ENCODE results near the gene BTF3. TPM values are rescaled to one million over a fixed set of nuclear protein-coding genes. Genes with fewer than 3 reads are reported as not detected.

The BTF3 gene
- total and polyA plus RNA-seq, 2 donors (not counting 3 experiments of a cell fraction or from before 2014, with no cell fraction given) = 325 to 637 TPM

GRCh38 chr5:73452215-73452614, 46.0 kb upstream of the BTF3 start:
- no peak overlapping the region for H2AFZ ChIP-seq (ENCODE audit: low read depth, low read length)
- H3K36me3 ChIP-seq (ENCODE audit: control insufficient read depth in 2 of 2, extremely low read depth in 1 of 2, insufficient read depth in 2 of 2, low read length in 2 of 2) = no peaks in the 10 kb centered on the region
- H3K9me1 ChIP-seq (replicated peaks; ENCODE audit: control insufficient read depth, extremely low read depth, insufficient read depth, low read length) = no peaks in the 10 kb centered on the region
- CTCF ChIA-PET = no interaction called here
- BruUV-seq (replicated peaks) = no TSS peak
- intact Hi-C loops (cut with micrococcal nuclease) (loop anchor here (5.0 kb wide), 1 partner anchor 495 kb away; the partner anchor contains the start of gene FCHO2), dilution Hi-C loops (cut with MboI; ENCODE audit: extremely low pct_ligation_motif_present, low sequenced_read_pairs) (no loop called here)
- no peak overlapping the region for H3K27ac ChIP-seq (ENCODE audit: insufficient read depth, low read depth, low read length)
- H3K9me3 ChIP-seq (replicated peaks; ENCODE audit: control insufficient read depth, insufficient read depth, low read length) = no peaks in the 10 kb centered on the region
- H3K4me2 ChIP-seq (ENCODE audit: insufficient read depth, low read length) = no peak overlapping the region
- H3K79me2 ChIP-seq (ENCODE audit: control insufficient read depth, insufficient read depth, low read length) = no peaks in the 10 kb centered on the region
- H4K20me1 ChIP-seq (replicated peaks; ENCODE audit: control insufficient read depth, extremely low read depth, insufficient read depth, low read length) = no peaks in the 10 kb centered on the region
- H3K4me3 ChIP-seq (replicated peaks in 1 of 3; ENCODE audit: insufficient read depth in 1 of 3, low read depth in 1 of 3, low read length in 3 of 3) = no peak overlapping the region
- no peak for DNase-seq (ENCODE audit: low read depth, low spot score)
- H3K9ac ChIP-seq (replicated peaks; ENCODE audit: extremely low read depth, insufficient read depth, low read length) = no peak overlapping the region
- H3K4me1 ChIP-seq (ENCODE audit: control insufficient read depth, extremely low read depth, insufficient read depth, low read length) = peaks cover 5% of the 10 kb centered on the region
- TF ChIP-seq JUN (IDR thresholded peaks at IDR 0.05; ENCODE audit: borderline replicate concordance, insufficient read depth, insufficient read length, low read depth) (no peak), POLR2A (IDR thresholded peaks at IDR 0.05; ENCODE audit: low read depth, low read length) (no peak)
- FAIRE-seq = no peak
- POLR2A ChIA-PET = no interaction called here
- peaks cover 60 to 83% of the 10 kb centered on the region in 2 experiments for H3K27me3 ChIP-seq (ENCODE audit: control insufficient read depth in 2 of 2, insufficient read depth in 2 of 2, low read length in 2 of 2)

GRCh38 chr5:73454379-73455036, 43.7 kb upstream of the BTF3 start:
- no peak overlapping the region for H3K4me3 ChIP-seq (replicated peaks in 1 of 3; ENCODE audit: insufficient read depth in 1 of 3, low read depth in 1 of 3, low read length in 3 of 3)
- no peaks in the 10 kb centered on the region for H3K36me3 ChIP-seq (ENCODE audit: control insufficient read depth in 2 of 2, extremely low read depth in 1 of 2, insufficient read depth in 2 of 2, low read length in 2 of 2)
- peak; percentile 66 for DNase-seq (ENCODE audit: low read depth, low spot score)
- intact Hi-C loops (cut with micrococcal nuclease) (loop anchor here (2.0 to 5.0 kb wide), 2 partner anchors 82 to 497 kb away; partner anchors contain the start of gene FCHO2), dilution Hi-C loops (cut with MboI; ENCODE audit: extremely low pct_ligation_motif_present, low sequenced_read_pairs) (no loop called here)
- no peaks in the 10 kb centered on the region for H3K9me1 ChIP-seq (replicated peaks; ENCODE audit: control insufficient read depth, extremely low read depth, insufficient read depth, low read length)
- H3K9me3 ChIP-seq (replicated peaks; ENCODE audit: control insufficient read depth, insufficient read depth, low read length) = no peaks in the 10 kb centered on the region
- H4K20me1 ChIP-seq (replicated peaks; ENCODE audit: control insufficient read depth, extremely low read depth, insufficient read depth, low read length) = no peaks in the 10 kb centered on the region
- no peak overlapping the region for H3K9ac ChIP-seq (replicated peaks; ENCODE audit: extremely low read depth, insufficient read depth, low read length)
- TF ChIP-seq POLR2A (IDR thresholded peaks at IDR 0.05; ENCODE audit: low read depth, low read length) (no peak), EZH2 (IDR thresholded peaks at IDR 0.05; ENCODE audit: borderline replicate concordance, low read depth, low read length, severe bottlenecking) (peak; percentile 65), JUN (IDR thresholded peaks at IDR 0.05; ENCODE audit: borderline replicate concordance, insufficient read depth, insufficient read length, low read depth) (no peak), CTCF (IDR thresholded peaks at IDR 0.05; ENCODE audit: extremely low read depth in 1 of 2, insufficient read depth in 1 of 2, low read depth in 1 of 2, low read length in 2 of 2) (peak; percentile 68 to 74), FOS (IDR thresholded peaks at IDR 0.05; ENCODE audit: borderline replicate concordance, insufficient read depth, low read length) (no peak), GATA2 (IDR thresholded peaks at IDR 0.05; ENCODE audit: insufficient read depth, insufficient read length, low read depth, low read length) (no peak), MYC (IDR thresholded peaks at IDR 0.05; ENCODE audit: low read depth, low read length) (no peak), POLR2AphosphoS5 (IDR thresholded peaks at IDR 0.05; ENCODE audit: insufficient read depth, low read depth, low read length) (no peak), MAX (IDR thresholded peaks at IDR 0.05; ENCODE audit: insufficient read depth, insufficient read length) (no peak)
- H3K4me2 ChIP-seq (ENCODE audit: insufficient read depth, low read length) = no peak overlapping the region
- no peaks in the 10 kb centered on the region for H3K79me2 ChIP-seq (ENCODE audit: control insufficient read depth, insufficient read depth, low read length)
- H3K27ac ChIP-seq (ENCODE audit: insufficient read depth, low read depth, low read length) = no peak overlapping the region
- H3K27me3 ChIP-seq (ENCODE audit: control insufficient read depth in 2 of 2, insufficient read depth in 2 of 2, low read length in 2 of 2) = peaks cover 59 to 78% of the 10 kb centered on the region in 2 experiments
- CTCF ChIA-PET = interaction anchor here (0.5 to 3.1 kb wide), 35 partner anchors 8 to 370 kb away, joined by 3 to 48 read pairs (median 4); partner anchors contain the start of gene BTF3
- POLR2A ChIA-PET = no interaction called here
- BruUV-seq (replicated peaks) = no TSS peak
- H2AFZ ChIP-seq (ENCODE audit: low read depth, low read length) = no peak overlapping the region
- FAIRE-seq = peak; percentile 82
- no peaks in the 10 kb centered on the region for H3K4me1 ChIP-seq (ENCODE audit: control insufficient read depth, extremely low read depth, insufficient read depth, low read length)

All from endothelial cell of umbilical vein (primary cell).